ENCODE data around the gene FCRL4.
"Not testable (repeated sequence)": the region's sequence is repeated elsewhere in the genome, so short reads cannot be mapped to it uniquely, and the experiment has no call there.

The FCRL4 gene

DNA sequence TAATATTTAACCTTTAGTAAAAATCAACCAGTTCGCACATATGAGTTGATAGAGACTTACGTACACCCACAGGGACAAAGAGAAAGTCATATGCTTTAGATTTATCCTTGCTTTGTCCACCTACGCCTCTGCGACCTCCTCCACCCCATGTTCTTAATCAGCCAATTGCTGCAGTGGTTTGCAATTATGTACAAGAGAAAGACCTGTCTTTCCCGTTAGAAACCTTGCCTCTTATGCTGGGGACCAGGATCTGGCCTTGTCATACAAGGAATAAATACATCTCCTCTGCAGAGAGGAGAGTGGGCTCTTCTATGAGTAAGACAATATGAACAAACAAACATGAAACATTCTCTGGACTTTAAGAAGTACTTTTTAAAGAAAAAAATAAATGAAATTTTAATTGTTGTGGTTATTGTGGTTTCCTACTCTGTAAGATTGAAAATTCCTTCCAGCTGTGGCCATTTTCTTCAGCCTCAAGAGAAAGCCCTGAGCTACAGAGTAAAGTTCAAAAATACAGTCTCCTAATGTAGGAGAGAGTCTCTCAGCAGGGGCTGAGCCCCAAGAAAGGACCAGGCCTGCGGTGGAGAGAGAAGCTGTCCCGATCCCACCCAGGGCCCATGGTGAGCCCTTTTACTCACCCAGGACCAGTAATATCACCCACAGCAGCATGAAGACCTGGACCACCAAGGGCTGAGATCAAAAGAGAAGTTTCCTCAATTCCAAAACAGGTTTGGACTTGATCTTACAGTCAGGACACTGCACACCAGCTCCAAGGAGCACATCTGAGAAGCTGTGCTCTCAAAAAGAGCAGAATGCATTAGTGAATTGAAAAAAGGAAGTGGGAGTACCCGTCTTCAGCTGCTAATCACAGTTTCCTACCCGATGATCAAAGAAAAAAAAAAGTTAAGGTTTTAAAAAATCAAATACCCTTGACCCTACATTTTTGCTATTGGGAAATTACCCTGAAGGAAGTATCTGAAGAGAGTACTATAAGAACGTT, 45.9 kb downstream of the FCRL4 start, which contains the start of gene FCRL5:
TSS of gene FCRL5 (minus strand) at position 822 of the 1,000 bp plus-strand sequence. CDS start at position 669, 153 bp downstream.
- no peaks in the 10 kb centered on the region for H3K9me3 ChIP-seq (ENCODE audit: control insufficient read depth, insufficient read depth, low read depth, low read length)
- no peak within 1 kb of the TSS for H3K4me3 ChIP-seq (ENCODE audit: low read depth, low read length)
- H3K27ac ChIP-seq (ENCODE audit: low read depth, low read length): no peak within 1 kb of the TSS
- no peaks in the 10 kb centered on the region for H3K4me1 ChIP-seq (ENCODE audit: control insufficient read depth, insufficient read depth, low read length)
- no peaks in the 10 kb centered on the region for H3K36me3 ChIP-seq (ENCODE audit: control insufficient read depth, insufficient read depth, low read length)
- no peak within 1 kb of the TSS for H3K9ac ChIP-seq (ENCODE audit: low read length)
- H3K27me3 ChIP-seq (ENCODE audit: control insufficient read depth, insufficient read depth, low read length): no peaks in the 10 kb centered on the region

DNA sequence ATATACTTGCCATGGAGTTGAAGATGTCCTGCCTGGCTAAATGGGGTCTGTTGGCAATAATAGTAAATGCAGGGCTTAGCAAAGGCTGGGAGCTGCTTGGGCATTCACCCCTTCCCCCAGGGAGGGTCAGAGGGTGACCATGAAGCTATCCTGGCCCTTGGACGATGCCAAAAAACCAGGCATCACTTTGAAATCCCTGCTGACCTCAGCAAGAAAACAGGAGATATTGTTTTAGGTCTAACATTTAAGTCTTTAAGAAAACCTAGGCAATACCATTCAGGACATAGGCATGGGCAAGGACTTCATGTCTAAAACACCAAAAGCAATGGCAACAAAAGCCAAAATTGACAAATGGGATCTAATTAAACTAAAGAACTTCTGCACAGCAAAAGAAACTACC, 49.8 kb downstream of the FCRL4 start:
- H3K27me3 ChIP-seq (ENCODE audit: control insufficient read depth, insufficient read depth, low read length); H3K4me1 ChIP-seq (ENCODE audit: control insufficient read depth, insufficient read depth, low read length); H3K4me3 ChIP-seq (ENCODE audit: low read depth, low read length); H3K36me3 ChIP-seq (ENCODE audit: control insufficient read depth, insufficient read depth, low read length); H3K9me3 ChIP-seq (ENCODE audit: control insufficient read depth, insufficient read depth, low read depth, low read length); H3K9ac ChIP-seq (ENCODE audit: low read length); H3K27ac ChIP-seq (ENCODE audit: low read depth, low read length): not testable (repeated sequence)

GRCh38 chr1:157542676-157543075, 55.2 kb downstream of the FCRL4 start:
- Histone ChIP-seq H3K27me3 (ENCODE audit: control insufficient read depth, insufficient read depth, low read length) (no peaks in the 10 kb centered on the region), H3K9me3 (ENCODE audit: control insufficient read depth, insufficient read depth, low read depth, low read length) (peaks cover 10% of the 10 kb centered on the region), H3K4me3 (ENCODE audit: low read depth, low read length) (no peak overlapping the region), H3K4me1 (ENCODE audit: control insufficient read depth, insufficient read depth, low read length) (peaks cover 24% of the 10 kb centered on the region), H3K9ac (ENCODE audit: low read length) (no peak overlapping the region), H3K36me3 (ENCODE audit: control insufficient read depth, insufficient read depth, low read length) (no peaks in the 10 kb centered on the region), H3K27ac (ENCODE audit: low read depth, low read length) (no peak overlapping the region)

GRCh38 chr1:157540852-157541251, 57.0 kb downstream of the FCRL4 start:
- peaks cover 24% of the 10 kb centered on the region for H3K4me1 ChIP-seq (ENCODE audit: control insufficient read depth, insufficient read depth, low read length)
- H3K9ac ChIP-seq (ENCODE audit: low read length): no peak overlapping the region

GRCh38 chr1:157540160-157540748, 57.6 kb downstream of the FCRL4 start:
- Histone ChIP-seq H3K4me3 (ENCODE audit: low read depth, low read length) (no peak overlapping the region), H3K27ac (ENCODE audit: low read depth, low read length) (peak overlapping the region; percentile 60)

More at GRCh38 chr1:157540852-157541251, 57.0 kb downstream of the FCRL4 start:
- H3K36me3 ChIP-seq (ENCODE audit: control insufficient read depth, insufficient read depth, low read length): no peaks in the 10 kb centered on the region
- H3K9me3 ChIP-seq (ENCODE audit: control insufficient read depth, insufficient read depth, low read depth, low read length): peaks cover 22% of the 10 kb centered on the region
- H3K27me3 ChIP-seq (ENCODE audit: control insufficient read depth, insufficient read depth, low read length): no peaks in the 10 kb centered on the region
- H3K27ac ChIP-seq (ENCODE audit: low read depth, low read length): no peak overlapping the region
- H3K4me3 ChIP-seq (ENCODE audit: low read depth, low read length): no peak overlapping the region

GRCh38 chr1:157539568-157539967, 58.3 kb downstream of the FCRL4 start:
- Histone ChIP-seq H3K9me3 (ENCODE audit: control insufficient read depth, insufficient read depth, low read depth, low read length) (peaks cover 22% of the 10 kb centered on the region), H3K4me1 (ENCODE audit: control insufficient read depth, insufficient read depth, low read length) (peaks cover 23% of the 10 kb centered on the region), H3K27ac (ENCODE audit: low read depth, low read length) (peak overlapping the region; percentile 60), H3K27me3 (ENCODE audit: control insufficient read depth, insufficient read depth, low read length) (no peaks in the 10 kb centered on the region), H3K9ac (ENCODE audit: low read length) (peak overlapping the region; percentile 35), H3K36me3 (ENCODE audit: control insufficient read depth, insufficient read depth, low read length) (no peaks in the 10 kb centered on the region), H3K4me3 (ENCODE audit: low read depth, low read length) (no peak overlapping the region)

More at GRCh38 chr1:157540160-157540748, 57.6 kb downstream of the FCRL4 start:
- Histone ChIP-seq H3K27me3 (ENCODE audit: control insufficient read depth, insufficient read depth, low read length) (no peaks in the 10 kb centered on the region), H3K36me3 (ENCODE audit: control insufficient read depth, insufficient read depth, low read length) (no peaks in the 10 kb centered on the region), H3K9ac (ENCODE audit: low read length) (peak overlapping the region; percentile 35), H3K4me1 (ENCODE audit: control insufficient read depth, insufficient read depth, low read length) (peaks cover 24% of the 10 kb centered on the region), H3K9me3 (ENCODE audit: control insufficient read depth, insufficient read depth, low read depth, low read length) (peaks cover 22% of the 10 kb centered on the region)

DNA sequence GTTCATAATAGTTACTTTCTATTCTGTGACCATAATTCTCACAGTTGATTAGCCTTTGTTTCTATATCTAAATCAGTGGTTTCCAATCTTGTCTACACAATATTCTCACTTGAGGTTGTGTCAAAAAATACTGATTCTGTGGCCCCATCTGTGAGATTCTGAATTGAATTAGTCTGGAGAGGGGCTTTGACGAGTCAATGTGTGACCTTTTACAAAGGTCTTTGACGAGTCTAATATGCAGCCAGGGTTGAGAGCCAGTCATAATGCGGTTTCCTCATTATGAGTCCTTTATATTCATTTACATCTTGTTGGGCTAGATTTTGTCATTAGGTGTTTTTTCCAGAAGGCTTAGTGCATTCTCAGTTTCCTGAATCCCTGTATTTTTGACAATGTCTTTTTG, 65.3 kb downstream of the FCRL4 start:
- H3K27ac ChIP-seq (ENCODE audit: low read depth, low read length): no peak overlapping the region

GRCh38 chr1:157523774-157524493, 74.0 kb downstream of the FCRL4 start:
- H3K9ac ChIP-seq (ENCODE audit: low read length): no peak overlapping the region
- H3K9me3 ChIP-seq (ENCODE audit: control insufficient read depth, insufficient read depth, low read depth, low read length): no peaks in the 10 kb centered on the region
- no peaks in the 10 kb centered on the region for H3K36me3 ChIP-seq (ENCODE audit: control insufficient read depth, insufficient read depth, low read length)
- H3K27me3 ChIP-seq (ENCODE audit: control insufficient read depth, insufficient read depth, low read length): no peaks in the 10 kb centered on the region
- H3K4me3 ChIP-seq (ENCODE audit: low read depth, low read length): no peak overlapping the region
- H3K27ac ChIP-seq (ENCODE audit: low read depth, low read length): no peak overlapping the region
- no peaks in the 10 kb centered on the region for H3K4me1 ChIP-seq (ENCODE audit: control insufficient read depth, insufficient read depth, low read length)

More for the DNA sequence above, 65.3 kb downstream of the FCRL4 start:
- Histone ChIP-seq H3K27me3 (ENCODE audit: control insufficient read depth, insufficient read depth, low read length) (no peaks in the 10 kb centered on the region), H3K9me3 (ENCODE audit: control insufficient read depth, insufficient read depth, low read depth, low read length) (peaks cover 11% of the 10 kb centered on the region), H3K36me3 (ENCODE audit: control insufficient read depth, insufficient read depth, low read length) (no peaks in the 10 kb centered on the region), H3K4me1 (ENCODE audit: control insufficient read depth, insufficient read depth, low read length) (no peaks in the 10 kb centered on the region), H3K9ac (ENCODE audit: low read length) (no peak overlapping the region), H3K4me3 (ENCODE audit: low read depth, low read length) (no peak overlapping the region)
